ENCODE data around the gene NTN5.

Gene NTN5

GRCh38 chr19:48630296-48631063 lies 42.3 kb downstream of the NTN5 start:
- Histone ChIP-seq H3K27me3 (ENCODE audit: control insufficient read depth, low read length) (no peaks in the 10 kb centered on the region), H3K4me2 (ENCODE audit: low read length) (no peak overlapping the region), H3K4me1 (ENCODE audit: control insufficient read depth, low read length) (peaks cover 28% of the 10 kb centered on the region), H3K9me3 (ENCODE audit: control insufficient read depth, insufficient read depth, low read length) (no peaks in the 10 kb centered on the region), H3K79me2 (ENCODE audit: control insufficient read depth, low read length) (peaks cover 18% of the 10 kb centered on the region), H3F3A (ENCODE audit: control insufficient read depth, insufficient read depth) (peaks cover 8% of the 10 kb centered on the region; the same call in 1 of the 2 replicates), H3K4me3 (ENCODE audit: low read length) (no peak overlapping the region), H4K20me1 (ENCODE audit: control insufficient read depth, insufficient read depth, low read depth, low read length) (no peaks in the 10 kb centered on the region), H3K27ac (ENCODE audit: low read depth, low read length) (no peak overlapping the region), H3K36me3 (ENCODE audit: control insufficient read depth, low read length) (peaks cover 35% of the 10 kb centered on the region), H3K9me2 (replicated peaks; ENCODE audit: control insufficient read depth, low read length) (no peaks in the 10 kb centered on the region)
- TF ChIP-seq EZH2phosphoT487 (IDR thresholded peaks at IDR 0.05; ENCODE audit: borderline replicate concordance, low read length) (no peak), CTCF (IDR thresholded peaks at IDR 0.05; ENCODE audit: low read depth, low read length, poor library complexity, severe bottlenecking) (no peak)

- Histone ChIP-seq H3K27ac (ENCODE audit: low read depth, low read length) (no peak overlapping the region), H3K4me1 (ENCODE audit: control insufficient read depth, low read length) (peaks cover 22% of the 10 kb centered on the region), H3K9me3 (ENCODE audit: control insufficient read depth, insufficient read depth, low read length) (no peaks in the 10 kb centered on the region), H4K20me1 (ENCODE audit: control insufficient read depth, insufficient read depth, low read depth, low read length) (no peaks in the 10 kb centered on the region), H3K4me3 (ENCODE audit: low read length) (no peak overlapping the region), H3K27me3 (ENCODE audit: control insufficient read depth, low read length) (no peaks in the 10 kb centered on the region), H3K36me3 (ENCODE audit: control insufficient read depth, low read length) (peaks cover 39% of the 10 kb centered on the region), H3K9me2 (replicated peaks; ENCODE audit: control insufficient read depth, low read length) (no peaks in the 10 kb centered on the region), H3K4me2 (ENCODE audit: low read length) (no peak overlapping the region), H3F3A (ENCODE audit: control insufficient read depth, insufficient read depth) (peaks cover 4% of the 10 kb centered on the region; the same call in 1 of the 2 replicates), H3K79me2 (ENCODE audit: control insufficient read depth, low read length) (peaks cover 20% of the 10 kb centered on the region)
- no peak for TF ChIP-seq EZH2phosphoT487 (IDR thresholded peaks at IDR 0.05; ENCODE audit: borderline replicate concordance, low read length)
Measured at GRCh38 chr19:48629599-48630295, 43.1 kb downstream of the NTN5 start.

- Histone ChIP-seq H4K20me1 (ENCODE audit: control insufficient read depth, insufficient read depth, low read depth, low read length) (no peaks in the 10 kb centered on the region), H3K36me3 (ENCODE audit: control insufficient read depth, low read length) (peaks cover 39% of the 10 kb centered on the region), H3K4me1 (ENCODE audit: control insufficient read depth, low read length) (peaks cover 23% of the 10 kb centered on the region), H3K79me2 (ENCODE audit: control insufficient read depth, low read length) (peaks cover 23% of the 10 kb centered on the region), H3K9me2 (replicated peaks; ENCODE audit: control insufficient read depth, low read length) (no peaks in the 10 kb centered on the region), H3K9me3 (ENCODE audit: control insufficient read depth, insufficient read depth, low read length) (no peaks in the 10 kb centered on the region), H3F3A (ENCODE audit: control insufficient read depth, insufficient read depth) (peaks cover 4% of the 10 kb centered on the region; the same call in 1 of the 2 replicates), H3K27me3 (ENCODE audit: control insufficient read depth, low read length) (no peaks in the 10 kb centered on the region), H3K4me2 (ENCODE audit: low read length) (no peak overlapping the region), H3K27ac (ENCODE audit: low read depth, low read length) (no peak overlapping the region), H3K4me3 (ENCODE audit: low read length) (no peak overlapping the region)
- no peak for TF ChIP-seq EZH2phosphoT487 (IDR thresholded peaks at IDR 0.05; ENCODE audit: borderline replicate concordance, low read length)
- TF ChIP-seq CTCF (IDR thresholded peaks at IDR 0.05; ENCODE audit: low read depth, low read length, poor library complexity, severe bottlenecking) = no peak
Measured at GRCh38 chr19:48629297-48629598, 43.6 kb downstream of the NTN5 start.
